Lung (tissue), 12 donors: Measurements from ENCODE around the gene LDLRAD4. TPM values are rescaled to one million over a fixed set of nuclear protein-coding genes. Genes with fewer than 3 reads are reported as not detected.

Source experiments
- ATAC-seq: fragments of 200-7000 bp; cut with Tn5 transposase; one replicate; pipeline ENCODE4 v1.9.1; 2020; ENCODE audit warnings: moderate number of reproducible peaks; ENCODE audit not compliant: insufficient read depth, low FRiP score
- DNase-seq, 3 donors: peaks; one replicate each; pipeline ENCODE4 v3.0.0-alpha.2; 2013 to 2017
- H3K27ac ChIP-seq, 2 donors: one replicate each; pipeline ENCODE4 v1.5.1; 2013; ENCODE audit warnings: mild to moderate bottlenecking in 2 of 2, moderate library complexity in 2 of 2, control low read depth in 1 of 2, inconsistent platforms in 1 of 2, low read depth in 1 of 2, low read length in 1 of 2
- H3K27me3 ChIP-seq, 3 donors: one replicate each; pipeline ENCODE4 v1.5.1; 2013; ENCODE audit warnings: low read length in 2 of 3; ENCODE audit not compliant: control insufficient read depth in 3 of 3, insufficient read depth in 3 of 3
- H3K36me3 ChIP-seq, 4 donors: one replicate each; pipeline ENCODE4 v1.5.1; 2013; ENCODE audit warnings: low read length in 4 of 4, mild to moderate bottlenecking in 1 of 4, moderate library complexity in 1 of 4; ENCODE audit not compliant: control insufficient read depth in 4 of 4, insufficient read depth in 4 of 4
- H3K4me1 ChIP-seq, 5 donors: one replicate each; pipeline ENCODE4 v1.5.1; 2013; ENCODE audit warnings: low read length in 5 of 5, mild to moderate bottlenecking in 2 of 5, moderate library complexity in 1 of 5; ENCODE audit not compliant: control insufficient read depth in 5 of 5, insufficient read depth in 5 of 5
- H3K4me3 ChIP-seq: one replicate; pipeline ENCODE4 v1.5.1; 2013; ENCODE audit warnings: mild to moderate bottlenecking, control low read depth, moderate library complexity
- H3K9ac ChIP-seq, 2 donors: one replicate each; pipeline ENCODE4 v1.5.1; 2013; ENCODE audit warnings: low read length in 2 of 2, control low read depth in 1 of 2; ENCODE audit not compliant: insufficient read depth in 1 of 2
- H3K9me3 ChIP-seq, 4 donors: one replicate each; pipeline ENCODE4 v1.5.1; 2013; ENCODE audit warnings: low read length in 3 of 4, mild to moderate bottlenecking in 1 of 4, moderate library complexity in 1 of 4; ENCODE audit not compliant: control insufficient read depth in 4 of 4, insufficient read depth in 3 of 4
- WGBS, 2 donors: extraction: QIAGEN DNeasy Blood & Tissue Kit; methylation state at CpG; one replicate each; pipeline ENCODE4 v1.1.7; 2013; 5-methylcytosine and 5-hydroxymethylcytosine counted together
- polyA plus RNA-seq, 2 donors: library from polyadenylated mRNA; stranded (reverse); fragments of 200-250 nt; gene quantifications; one replicate each; pipeline ENCODE4 v1.2.1, GENCODE V29; 2013
- total RNA-seq, 2 donors: library from RNA; depleted of rRNA in 1 of 2; stranded (reverse); fragments of >200 nt in 1 of 2; gene quantifications; one replicate each; pipeline ENCODE4 v1.2.1, GENCODE V29; 2014 to 2021
- TF ChIP-seq, protein P1 (sequence below): IDR thresholded peaks from 2 replicates; pipeline ENCODE4 v1.5.1; 2012; ENCODE audit warnings: mild to moderate bottlenecking; ENCODE audit errors: control extremely low read depth, extremely low read depth
- donor health status: control.
- donor health status: control.
- donor health status: Bipolar disorder and iron deficiency.
- donor health status: healthy.
- donor health status: DM: yes; HTN: yes; CAD: no.

LDLRAD4 gene
- total and polyA plus RNA-seq, 4 donors = 3.2 to 62.4 (median 19.9) TPM

GRCh38 chr18:13423352-13423751 is 204.8 kb downstream of the LDLRAD4 start:
- WGBS, 2 donors = 81 to 92% methylated on average over 9 of the region's 9 CpGs

DNA sequence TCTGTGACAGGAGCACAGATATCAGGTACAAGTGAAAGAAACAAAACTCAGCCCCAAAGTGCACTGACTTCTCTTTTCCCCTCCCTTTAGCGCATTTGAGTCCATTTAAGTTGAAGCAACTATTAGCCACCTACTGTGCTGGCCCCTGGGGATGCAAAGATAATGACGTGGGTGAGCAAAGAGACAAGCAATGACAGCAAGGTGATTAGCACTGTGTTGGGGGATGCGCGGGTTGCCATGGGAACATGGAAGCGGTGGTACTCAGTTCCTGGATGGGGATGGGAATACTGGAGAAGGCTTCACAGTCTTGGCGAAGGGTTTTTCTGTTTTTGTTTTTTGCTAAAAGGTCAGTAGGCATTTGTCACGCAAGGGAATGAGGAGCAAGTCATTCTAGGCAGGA is 205.8 kb downstream of the LDLRAD4 start:
- WGBS, 2 donors = 92 to 95% methylated on average over 7 of the region's 7 CpGs
- ATAC-seq (no peak), DNase-seq (no peak)
- no peak overlapping the region for H3K4me3 ChIP-seq
- no peaks in the 10 kb centered on the region for H3K36me3 ChIP-seq
- H3K9ac ChIP-seq = no peak overlapping the region
- TF ChIP-seq, protein P1, sequence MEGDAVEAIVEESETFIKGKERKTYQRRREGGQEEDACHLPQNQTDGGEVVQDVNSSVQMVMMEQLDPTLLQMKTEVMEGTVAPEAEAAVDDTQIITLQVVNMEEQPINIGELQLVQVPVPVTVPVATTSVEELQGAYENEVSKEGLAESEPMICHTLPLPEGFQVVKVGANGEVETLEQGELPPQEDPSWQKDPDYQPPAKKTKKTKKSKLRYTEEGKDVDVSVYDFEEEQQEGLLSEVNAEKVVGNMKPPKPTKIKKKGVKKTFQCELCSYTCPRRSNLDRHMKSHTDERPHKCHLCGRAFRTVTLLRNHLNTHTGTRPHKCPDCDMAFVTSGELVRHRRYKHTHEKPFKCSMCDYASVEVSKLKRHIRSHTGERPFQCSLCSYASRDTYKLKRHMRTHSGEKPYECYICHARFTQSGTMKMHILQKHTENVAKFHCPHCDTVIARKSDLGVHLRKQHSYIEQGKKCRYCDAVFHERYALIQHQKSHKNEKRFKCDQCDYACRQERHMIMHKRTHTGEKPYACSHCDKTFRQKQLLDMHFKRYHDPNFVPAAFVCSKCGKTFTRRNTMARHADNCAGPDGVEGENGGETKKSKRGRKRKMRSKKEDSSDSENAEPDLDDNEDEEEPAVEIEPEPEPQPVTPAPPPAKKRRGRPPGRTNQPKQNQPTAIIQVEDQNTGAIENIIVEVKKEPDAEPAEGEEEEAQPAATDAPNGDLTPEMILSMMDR = no peak
- peaks cover 0 to 14% (median 3%) of the 10 kb centered on the region in 5 donors for H3K4me1 ChIP-seq
- H3K27me3 ChIP-seq = no peaks in the 10 kb centered on the region
- no peak overlapping the region for H3K27ac ChIP-seq
- H3K9me3 ChIP-seq = no peaks in the 10 kb centered on the region

More at GRCh38 chr18:13423352-13423751, 204.8 kb downstream of the LDLRAD4 start:
- H3K4me1 ChIP-seq = peaks cover 0 to 14% (median 3%) of the 10 kb centered on the region in 5 donors
- no peak overlapping the region for H3K4me3 ChIP-seq
- no peaks in the 10 kb centered on the region for H3K36me3 ChIP-seq
- DNase-seq = no peak
- no peak overlapping the region for H3K9ac ChIP-seq
- TF ChIP-seq, protein P1 = no peak
- H3K27me3 ChIP-seq = no peaks in the 10 kb centered on the region
- no peak for ATAC-seq
- H3K27ac ChIP-seq = no peak overlapping the region
- H3K9me3 ChIP-seq = no peaks in the 10 kb centered on the region

DNA sequence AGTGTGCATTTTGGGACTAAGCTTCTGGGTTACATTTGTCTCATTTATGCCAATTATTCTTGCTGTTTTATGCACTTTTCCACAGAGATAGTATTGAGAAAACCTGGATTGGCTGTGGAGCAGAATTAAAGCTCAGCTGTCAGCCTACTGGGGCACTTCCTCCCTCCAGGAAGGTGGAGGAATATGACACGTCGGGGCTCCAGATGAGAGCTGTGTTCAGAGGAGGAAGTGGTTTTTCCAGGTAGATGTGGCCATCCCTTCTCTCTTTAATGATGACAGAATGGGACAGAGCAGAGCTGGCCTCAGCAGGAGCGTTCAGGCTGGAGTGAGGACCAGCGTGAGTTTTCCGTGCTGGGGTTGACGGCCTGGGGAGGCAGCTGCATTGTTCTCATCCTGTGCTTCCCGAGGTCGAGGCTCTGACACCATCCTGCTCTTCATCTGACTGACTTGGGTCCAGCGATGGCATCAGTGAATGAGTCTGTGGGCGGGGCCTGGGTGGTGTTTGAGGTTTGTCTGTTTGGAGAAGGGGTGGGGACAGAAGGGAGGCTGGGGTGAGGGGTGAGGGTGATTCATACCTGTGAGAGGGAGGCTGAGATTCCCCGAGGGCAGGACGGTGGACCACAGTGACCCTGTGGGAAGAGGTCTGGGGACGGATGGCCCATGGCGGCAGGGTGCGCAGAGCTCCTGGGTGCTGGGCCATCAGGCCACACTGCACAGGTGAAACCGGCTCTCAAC is 207.0 kb downstream of the LDLRAD4 start:
- Histone ChIP-seq H3K9ac (no peak overlapping the region), H3K4me1 (peaks cover 0 to 14% (median 3%) of the 10 kb centered on the region in 5 donors), H3K27ac (no peak overlapping the region), H3K4me3 (no peak overlapping the region), H3K9me3 (peaks cover 0 to 2% (median 0%) of the 10 kb centered on the region in 4 donors), H3K36me3 (no peaks in the 10 kb centered on the region), H3K27me3 (no peaks in the 10 kb centered on the region)
- ATAC-seq (no peak), DNase-seq (no peak)
- 77 to 79% methylated on average over 16 of the region's 16 CpGs for WGBS, 2 donors
- TF ChIP-seq, protein P1 = no peak
